ENCODE data around the gene DENND1A.

DNA sequence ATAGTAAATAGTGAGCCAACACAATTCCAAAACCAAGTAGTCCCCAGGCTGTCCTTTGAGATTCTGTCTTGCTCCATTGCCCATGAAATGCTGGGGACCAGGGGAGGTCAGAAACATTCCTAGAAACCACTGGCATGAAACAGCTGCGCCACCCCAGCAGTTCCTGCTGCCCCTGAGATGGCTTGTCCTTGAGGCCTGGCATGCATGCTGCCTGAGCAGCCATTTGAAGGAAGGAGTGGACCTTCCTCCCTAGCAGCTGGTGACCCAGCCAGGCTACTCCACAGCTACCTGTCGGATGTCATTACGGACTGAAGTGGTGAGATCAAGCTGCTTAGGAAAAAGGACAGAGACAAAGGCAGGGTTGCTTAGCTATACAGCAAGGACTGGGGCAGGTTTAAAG, 260.6 kb downstream of the DENND1A start:
- TF ChIP-seq YY1 (IDR thresholded peaks at IDR 0.05) (no peak), TAF1 (conservative IDR thresholded peaks at IDR 0.05) (no peak), JUND (IDR thresholded peaks at IDR 0.05) (no peak), REST (IDR thresholded peaks at IDR 0.05) (no peak), GABPA (IDR thresholded peaks at IDR 0.05 in 1 of 2, conservative IDR thresholded peaks at IDR 0.05 in 1 of 2) (no peak), FOXA1 (IDR thresholded peaks at IDR 0.05) (no peak), RAD21 (IDR thresholded peaks at IDR 0.05) (no peak), ATF3 (IDR thresholded peaks at IDR 0.05) (no peak)
- TF ChIP-seq, protein P1, sequence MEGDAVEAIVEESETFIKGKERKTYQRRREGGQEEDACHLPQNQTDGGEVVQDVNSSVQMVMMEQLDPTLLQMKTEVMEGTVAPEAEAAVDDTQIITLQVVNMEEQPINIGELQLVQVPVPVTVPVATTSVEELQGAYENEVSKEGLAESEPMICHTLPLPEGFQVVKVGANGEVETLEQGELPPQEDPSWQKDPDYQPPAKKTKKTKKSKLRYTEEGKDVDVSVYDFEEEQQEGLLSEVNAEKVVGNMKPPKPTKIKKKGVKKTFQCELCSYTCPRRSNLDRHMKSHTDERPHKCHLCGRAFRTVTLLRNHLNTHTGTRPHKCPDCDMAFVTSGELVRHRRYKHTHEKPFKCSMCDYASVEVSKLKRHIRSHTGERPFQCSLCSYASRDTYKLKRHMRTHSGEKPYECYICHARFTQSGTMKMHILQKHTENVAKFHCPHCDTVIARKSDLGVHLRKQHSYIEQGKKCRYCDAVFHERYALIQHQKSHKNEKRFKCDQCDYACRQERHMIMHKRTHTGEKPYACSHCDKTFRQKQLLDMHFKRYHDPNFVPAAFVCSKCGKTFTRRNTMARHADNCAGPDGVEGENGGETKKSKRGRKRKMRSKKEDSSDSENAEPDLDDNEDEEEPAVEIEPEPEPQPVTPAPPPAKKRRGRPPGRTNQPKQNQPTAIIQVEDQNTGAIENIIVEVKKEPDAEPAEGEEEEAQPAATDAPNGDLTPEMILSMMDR (IDR thresholded peaks at IDR 0.05; ENCODE audit: low read depth, low read length, missing input control) = no peak
- TF ChIP-seq, protein P2, sequence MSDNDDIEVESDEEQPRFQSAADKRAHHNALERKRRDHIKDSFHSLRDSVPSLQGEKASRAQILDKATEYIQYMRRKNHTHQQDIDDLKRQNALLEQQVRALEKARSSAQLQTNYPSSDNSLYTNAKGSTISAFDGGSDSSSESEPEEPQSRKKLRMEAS (IDR thresholded peaks at IDR 0.05) = no peak
